HFF-Myc (cell line): ENCODE data around the gene IQCH.
"Not testable (repeated sequence)": the region's sequence is repeated elsewhere in the genome, so short reads cannot be mapped to it uniquely, and the experiment has no call there.

Source experiments
- DNase-seq: peaks from one replicate; pipeline ENCODE4 v3.0.0-alpha.2; 2011; ENCODE audit warnings: low read depth; ENCODE audit errors: extremely low read depth
- H3K4me3 ChIP-seq: replicated peaks from 2 replicates; pipeline ENCODE4 v1.5.1; 2011; ENCODE audit warnings: low read depth, mild to moderate bottlenecking, control low read depth, low read length
- TF ChIP-seq, protein P1 (sequence below): IDR thresholded peaks from 2 replicates; pipeline ENCODE4 v1.5.1; 2012; ENCODE audit warnings: mild to moderate bottlenecking, low read depth, low read length, control low read depth; ENCODE audit errors: missing control alignments

IQCH gene

DNA sequence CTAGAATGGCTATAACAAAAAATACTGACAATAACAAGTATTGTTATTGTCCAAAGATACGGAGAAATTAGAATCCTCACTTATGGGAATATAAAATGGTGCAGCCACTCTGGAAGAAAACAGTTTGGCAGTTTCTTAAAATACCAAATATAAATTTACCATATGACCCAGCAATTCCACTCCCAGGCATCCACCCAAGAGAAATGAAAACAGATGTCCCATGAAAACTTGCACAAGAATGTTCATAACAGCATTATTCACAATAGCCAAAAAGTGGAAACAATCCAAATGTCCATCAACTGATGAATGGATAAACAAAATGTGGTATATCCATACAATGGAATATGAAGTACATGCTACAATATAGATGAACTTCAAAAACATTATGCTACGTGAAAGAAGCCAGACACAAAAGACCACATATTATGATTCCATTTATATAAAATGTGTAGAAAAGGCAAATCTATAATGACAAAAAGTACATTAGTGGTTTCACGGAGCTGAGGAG lies 9.6 kb upstream of the IQCH start:
- DNase-seq = peak; percentile 22
- H3K4me3 ChIP-seq = no peak overlapping the region
- TF ChIP-seq, protein P1, sequence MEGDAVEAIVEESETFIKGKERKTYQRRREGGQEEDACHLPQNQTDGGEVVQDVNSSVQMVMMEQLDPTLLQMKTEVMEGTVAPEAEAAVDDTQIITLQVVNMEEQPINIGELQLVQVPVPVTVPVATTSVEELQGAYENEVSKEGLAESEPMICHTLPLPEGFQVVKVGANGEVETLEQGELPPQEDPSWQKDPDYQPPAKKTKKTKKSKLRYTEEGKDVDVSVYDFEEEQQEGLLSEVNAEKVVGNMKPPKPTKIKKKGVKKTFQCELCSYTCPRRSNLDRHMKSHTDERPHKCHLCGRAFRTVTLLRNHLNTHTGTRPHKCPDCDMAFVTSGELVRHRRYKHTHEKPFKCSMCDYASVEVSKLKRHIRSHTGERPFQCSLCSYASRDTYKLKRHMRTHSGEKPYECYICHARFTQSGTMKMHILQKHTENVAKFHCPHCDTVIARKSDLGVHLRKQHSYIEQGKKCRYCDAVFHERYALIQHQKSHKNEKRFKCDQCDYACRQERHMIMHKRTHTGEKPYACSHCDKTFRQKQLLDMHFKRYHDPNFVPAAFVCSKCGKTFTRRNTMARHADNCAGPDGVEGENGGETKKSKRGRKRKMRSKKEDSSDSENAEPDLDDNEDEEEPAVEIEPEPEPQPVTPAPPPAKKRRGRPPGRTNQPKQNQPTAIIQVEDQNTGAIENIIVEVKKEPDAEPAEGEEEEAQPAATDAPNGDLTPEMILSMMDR = no peak

DNA sequence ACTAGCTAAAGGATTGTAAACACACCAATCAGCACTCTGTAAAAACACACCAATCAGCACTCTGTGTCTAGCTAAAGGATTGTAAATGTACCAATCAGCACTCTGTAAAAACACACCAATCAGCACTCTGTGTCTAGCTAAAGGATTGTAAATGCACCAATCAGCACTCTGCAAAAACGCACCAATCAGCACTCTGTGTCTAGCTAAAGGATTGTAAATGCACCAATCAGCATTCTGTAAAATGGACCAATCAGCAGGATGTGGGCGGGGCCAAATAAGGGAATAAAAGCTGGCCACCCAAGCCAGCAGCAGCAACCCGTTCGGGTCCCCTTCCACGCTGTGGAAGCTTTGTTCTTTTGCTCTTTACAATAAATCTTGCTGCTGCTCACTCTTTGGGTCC lies 8.0 kb upstream of the IQCH start:
- DNase-seq, H3K4me3 ChIP-seq: not testable (repeated sequence)

DNA sequence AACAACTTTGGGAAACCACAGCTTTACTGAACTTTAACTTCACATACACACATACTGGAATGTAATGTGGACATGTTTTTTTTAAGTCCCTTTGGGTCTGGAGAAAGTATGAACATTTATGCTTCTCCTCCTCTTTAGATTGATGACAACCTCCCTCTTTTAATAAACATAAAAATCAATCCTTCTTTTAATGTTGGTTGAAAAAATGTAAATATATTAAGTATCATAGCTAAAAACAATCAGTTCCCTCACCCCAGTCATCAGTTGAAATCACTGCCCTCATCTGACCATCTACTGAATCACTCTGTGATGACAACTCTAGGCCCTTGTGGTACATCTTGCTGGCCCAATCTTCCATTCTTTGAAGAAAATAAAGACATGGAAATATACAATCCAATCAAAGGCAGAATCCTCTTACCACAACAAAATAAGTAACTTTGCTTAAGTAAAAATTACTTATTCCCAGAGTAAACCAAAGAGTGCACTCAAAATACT lies 6.5 kb upstream of the IQCH start:
- no peak overlapping the region for H3K4me3 ChIP-seq
- TF ChIP-seq, protein P1 = no peak
- no peak for DNase-seq

DNA sequence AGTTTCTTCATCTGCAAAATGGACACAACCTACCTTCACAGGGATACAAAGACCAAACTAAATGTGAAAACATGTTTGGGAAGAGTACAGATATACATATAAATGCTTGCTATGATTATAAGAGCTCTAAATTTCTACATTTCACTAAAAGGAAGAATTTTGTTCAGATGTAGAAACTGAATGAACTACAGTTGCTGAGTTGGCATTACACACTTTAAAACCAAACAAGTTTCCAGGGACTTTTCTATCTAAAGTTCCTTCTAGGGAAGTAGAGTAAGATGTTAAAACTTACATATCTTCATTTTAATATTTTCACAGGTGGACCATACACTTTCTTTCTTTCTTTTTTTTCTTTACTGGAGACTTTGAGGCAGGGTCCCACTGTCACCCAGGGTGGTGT lies 4.8 kb upstream of the IQCH start:
- DNase-seq = no peak
- no peak overlapping the region for H3K4me3 ChIP-seq
- TF ChIP-seq, protein P1 = no peak

DNA sequence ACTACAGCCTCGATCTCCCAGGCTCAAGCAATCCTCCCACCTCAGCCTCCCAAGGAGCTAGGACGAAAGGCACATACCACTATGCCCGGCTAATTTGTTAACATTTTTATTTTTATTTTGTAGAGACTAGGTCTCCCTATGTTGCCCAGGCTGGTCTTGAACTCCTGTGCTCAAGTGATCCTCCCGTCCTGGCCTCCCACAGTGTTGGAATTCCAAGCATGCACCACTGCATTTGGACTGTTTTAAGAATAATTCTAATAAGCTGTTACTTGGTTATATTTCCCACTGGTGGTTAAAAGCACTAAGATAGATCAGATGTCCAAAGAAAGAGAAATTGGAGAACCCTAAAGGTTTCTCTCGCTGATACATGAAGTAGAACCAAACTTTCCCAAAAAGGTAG lies 3.3 kb upstream of the IQCH start:
- no peak overlapping the region for H3K4me3 ChIP-seq
- TF ChIP-seq, protein P1 = no peak
- no peak for DNase-seq

DNA sequence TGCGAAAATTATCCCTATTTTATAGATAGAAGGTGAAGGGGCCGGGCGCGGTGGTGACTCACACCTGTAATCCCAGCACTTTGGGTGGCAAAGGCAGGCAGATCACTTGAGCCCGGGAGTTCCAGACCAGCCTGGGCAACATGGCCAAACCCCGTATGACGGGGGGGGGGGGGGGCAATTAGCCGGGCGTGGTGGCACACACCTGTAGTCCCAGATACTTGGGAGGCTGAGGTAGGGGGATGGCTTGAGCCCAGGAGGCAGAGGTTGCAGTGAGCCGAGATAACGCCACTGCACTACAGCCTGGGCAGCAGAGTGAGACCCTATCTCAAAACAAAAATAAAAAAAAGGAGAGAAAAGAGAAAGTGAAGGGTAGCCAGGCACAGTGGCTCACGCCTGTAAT lies 1.5 kb upstream of the IQCH start:
- TF ChIP-seq, protein P1 = no peak
- no peak for DNase-seq
- peak overlapping the region; percentile 66 for H3K4me3 ChIP-seq

DNA sequence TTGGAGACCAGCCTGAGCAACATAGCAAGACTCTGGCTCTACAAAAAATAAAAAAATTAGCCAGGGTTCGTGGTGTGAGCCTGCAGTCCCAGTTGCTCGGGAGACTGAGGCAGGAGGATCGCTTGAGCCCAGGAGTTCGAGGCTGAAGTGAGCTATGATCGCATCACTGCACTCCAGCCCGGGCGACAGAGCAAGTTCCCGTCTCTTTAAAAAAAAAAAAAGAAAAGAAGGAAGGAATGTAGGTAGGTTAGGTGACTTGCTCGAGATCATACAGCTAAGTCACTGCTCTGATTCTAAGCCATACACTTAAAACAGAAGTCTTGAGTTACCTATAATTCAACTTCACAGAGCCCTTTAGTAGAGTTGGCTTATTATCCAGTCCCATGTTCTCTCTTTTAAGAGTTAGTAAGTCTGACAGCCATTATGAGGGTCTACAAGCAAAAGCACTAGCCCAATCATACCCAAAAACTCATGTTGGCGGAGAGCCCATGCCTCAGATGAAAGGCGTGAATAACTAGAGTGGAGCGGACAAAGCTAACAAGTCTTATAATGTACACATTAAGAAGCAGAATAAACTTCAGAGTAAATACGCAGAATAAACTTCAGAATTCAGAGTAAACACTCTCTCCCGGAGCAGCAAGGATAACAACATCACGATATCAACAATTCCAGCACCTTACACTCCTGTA lies 893 bp upstream of the IQCH start:
- peak overlapping the region; percentile 66 for H3K4me3 ChIP-seq
- DNase-seq = no peak
- TF ChIP-seq, protein P1 = no peak
